GM12873 (cell line): ENCODE results near the gene CACNA1E.

Source experiments
- TF ChIP-seq, protein P1 (sequence below): IDR thresholded peaks from 2 replicates; pipeline ENCODE4 v1.5.1; 2012; ENCODE audit warnings: low read depth, mild to moderate bottlenecking, moderate library complexity, low read length, control low read depth; ENCODE audit not compliant: insufficient read depth; ENCODE audit errors: missing control alignments

CACNA1E gene

DNA sequence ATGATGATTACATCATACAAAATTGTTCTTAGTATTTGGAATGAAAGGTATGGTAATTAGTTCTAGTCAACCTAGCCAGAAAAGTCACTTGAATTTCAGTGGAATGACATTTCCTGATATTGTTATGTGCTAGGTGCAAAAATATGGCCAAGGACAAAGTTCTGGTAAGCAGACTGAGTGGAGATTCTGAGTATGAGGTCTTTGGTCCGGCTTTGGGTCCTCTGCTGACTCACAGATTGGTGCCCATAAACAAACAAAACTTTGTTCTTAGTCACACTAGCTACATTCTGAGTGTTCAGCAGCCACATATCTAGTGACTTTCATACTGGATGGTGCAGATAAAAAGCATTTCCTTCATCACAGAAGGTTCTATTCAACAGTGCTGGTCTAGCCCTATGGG is 372.1 kb downstream of the CACNA1E start:
- TF ChIP-seq, protein P1, sequence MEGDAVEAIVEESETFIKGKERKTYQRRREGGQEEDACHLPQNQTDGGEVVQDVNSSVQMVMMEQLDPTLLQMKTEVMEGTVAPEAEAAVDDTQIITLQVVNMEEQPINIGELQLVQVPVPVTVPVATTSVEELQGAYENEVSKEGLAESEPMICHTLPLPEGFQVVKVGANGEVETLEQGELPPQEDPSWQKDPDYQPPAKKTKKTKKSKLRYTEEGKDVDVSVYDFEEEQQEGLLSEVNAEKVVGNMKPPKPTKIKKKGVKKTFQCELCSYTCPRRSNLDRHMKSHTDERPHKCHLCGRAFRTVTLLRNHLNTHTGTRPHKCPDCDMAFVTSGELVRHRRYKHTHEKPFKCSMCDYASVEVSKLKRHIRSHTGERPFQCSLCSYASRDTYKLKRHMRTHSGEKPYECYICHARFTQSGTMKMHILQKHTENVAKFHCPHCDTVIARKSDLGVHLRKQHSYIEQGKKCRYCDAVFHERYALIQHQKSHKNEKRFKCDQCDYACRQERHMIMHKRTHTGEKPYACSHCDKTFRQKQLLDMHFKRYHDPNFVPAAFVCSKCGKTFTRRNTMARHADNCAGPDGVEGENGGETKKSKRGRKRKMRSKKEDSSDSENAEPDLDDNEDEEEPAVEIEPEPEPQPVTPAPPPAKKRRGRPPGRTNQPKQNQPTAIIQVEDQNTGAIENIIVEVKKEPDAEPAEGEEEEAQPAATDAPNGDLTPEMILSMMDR: no peak
